DLD1 (cell line): ENCODE data around the gene XRN2.

ENCODE experiments used
- in situ Hi-C: cut with HindIII; loops from 2 replicates; pipeline ENCODE4 v1.10.0; 2017; ENCODE audit warnings: low sequenced_read_pairs

Gene XRN2

DNA sequence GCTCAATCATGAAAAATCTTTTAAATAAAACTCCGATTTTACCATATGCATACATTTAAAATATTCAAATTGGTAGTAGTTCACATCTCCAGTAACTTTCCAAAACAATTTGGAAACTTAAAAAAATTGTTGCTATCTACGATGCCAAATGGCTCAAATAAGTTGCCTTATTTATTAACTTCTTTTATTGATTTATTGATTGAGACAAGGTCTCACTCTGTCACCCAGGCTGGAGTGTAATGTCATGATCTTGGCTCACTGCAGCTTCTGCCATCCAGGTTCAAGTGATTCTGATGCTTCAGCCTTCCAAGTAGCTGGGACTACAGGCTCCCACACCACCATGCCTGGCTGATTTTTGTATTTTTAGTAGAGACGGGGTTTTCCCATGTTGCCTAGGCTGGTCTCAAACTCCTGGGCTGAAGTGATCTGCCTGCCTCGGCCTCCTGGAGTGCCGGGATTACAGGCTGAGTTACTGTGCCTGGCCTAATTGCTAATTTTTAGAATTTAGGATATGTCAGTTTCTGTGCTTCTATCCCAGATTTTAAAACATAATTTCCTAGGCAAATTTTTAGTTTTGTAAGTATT is 81.3 kb downstream of the XRN2 start:
- in situ Hi-C loops = no loop called here

DNA sequence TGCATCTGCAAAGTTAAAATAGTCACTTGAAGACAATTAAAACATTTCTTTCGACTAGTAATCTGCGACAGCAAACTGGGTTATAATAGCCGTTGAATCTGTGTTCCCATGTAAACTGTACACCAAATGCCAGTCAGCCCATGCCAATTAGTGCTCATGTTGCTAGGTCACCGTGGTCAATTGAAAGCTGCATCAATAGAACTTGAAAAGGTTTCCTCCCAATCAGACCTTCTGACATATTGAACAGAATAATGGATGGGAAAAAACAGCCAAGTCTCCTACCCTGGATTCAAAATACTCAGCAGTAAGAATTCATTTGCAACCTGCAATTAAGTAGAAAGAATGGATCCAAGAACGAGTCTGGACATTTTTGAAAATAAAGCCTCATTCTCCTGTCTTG is 83.0 kb downstream of the XRN2 start:
- in situ Hi-C loops = no loop called here

DNA sequence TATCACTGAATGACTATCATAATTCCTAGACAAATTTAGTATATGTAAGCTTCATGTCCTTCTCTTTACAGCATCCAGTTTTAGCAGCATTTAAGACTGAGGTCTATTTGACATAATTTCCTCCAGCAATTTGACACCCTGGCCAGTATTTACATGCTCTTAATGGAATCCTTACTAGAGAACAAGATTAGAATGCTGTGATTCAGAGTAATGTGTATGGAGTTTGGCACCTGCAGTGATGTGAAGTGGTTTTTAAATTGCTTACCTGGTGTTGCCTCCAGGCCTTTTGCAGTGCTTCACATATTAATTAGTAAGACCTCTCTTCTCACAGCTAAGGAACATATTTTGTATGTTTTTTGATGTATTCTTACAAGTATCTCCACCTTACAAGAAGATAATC is 84.4 kb downstream of the XRN2 start:
- in situ Hi-C loops = no loop called here

DNA sequence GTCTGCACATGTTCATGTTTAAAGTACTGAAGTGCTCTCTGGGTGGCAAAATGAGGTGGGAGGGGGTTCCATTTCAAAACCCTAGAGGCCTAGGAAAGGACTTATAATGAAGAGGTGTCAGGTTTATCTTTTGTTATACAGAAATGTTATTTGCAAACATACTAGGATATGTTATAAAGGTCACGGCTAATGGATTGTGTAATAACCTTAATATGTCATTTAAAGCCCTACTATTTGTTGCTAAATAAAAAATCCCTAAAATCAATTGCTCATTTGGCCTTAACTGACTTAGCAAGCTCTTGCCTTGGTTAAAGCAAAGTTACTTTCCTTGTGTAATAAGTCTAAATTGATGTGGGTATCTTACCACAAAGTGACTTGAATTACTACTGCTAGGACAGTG is 85.4 kb downstream of the XRN2 start:
- in situ Hi-C loops = no loop called here

DNA sequence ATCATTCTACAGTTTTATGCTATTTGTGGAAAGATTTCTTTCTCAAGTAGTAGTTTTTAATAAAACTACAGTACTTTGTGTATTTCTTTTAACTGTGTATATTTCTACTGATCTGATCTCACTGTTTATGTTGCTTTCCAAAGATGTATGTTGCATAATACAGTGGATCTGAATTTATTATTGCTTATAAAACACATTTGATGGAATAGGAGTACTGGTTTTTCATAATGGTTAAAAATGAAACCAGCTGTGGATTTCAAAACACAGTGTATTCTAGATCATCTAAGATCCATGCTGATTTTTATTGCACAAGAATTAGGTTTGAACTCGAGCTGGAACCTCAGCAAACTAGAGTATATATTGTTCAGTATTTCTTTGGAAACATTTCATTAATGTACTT is 86.2 kb downstream of the XRN2 start:
- in situ Hi-C loops = no loop called here

DNA sequence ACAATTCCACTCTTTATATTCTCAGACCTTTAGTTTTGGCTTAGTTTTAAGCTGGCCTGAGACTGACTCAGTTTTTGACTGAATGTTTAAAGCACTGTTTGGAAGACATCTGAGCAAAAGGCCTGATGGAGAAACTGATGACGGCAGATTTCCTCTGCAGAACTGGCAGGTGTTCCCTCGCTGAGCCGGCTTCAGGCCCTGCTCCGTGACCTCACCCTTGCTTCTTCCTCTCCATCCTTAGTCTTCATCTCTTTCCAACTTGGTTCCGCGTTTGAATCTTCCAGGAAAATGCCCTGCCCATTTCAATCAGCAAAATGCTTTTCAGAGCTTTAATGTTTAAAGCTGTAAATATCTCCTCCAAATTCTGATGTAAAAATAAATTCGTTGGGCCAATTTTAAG is 87.6 kb downstream of the XRN2 start:
- in situ Hi-C loops = no loop called here

DNA sequence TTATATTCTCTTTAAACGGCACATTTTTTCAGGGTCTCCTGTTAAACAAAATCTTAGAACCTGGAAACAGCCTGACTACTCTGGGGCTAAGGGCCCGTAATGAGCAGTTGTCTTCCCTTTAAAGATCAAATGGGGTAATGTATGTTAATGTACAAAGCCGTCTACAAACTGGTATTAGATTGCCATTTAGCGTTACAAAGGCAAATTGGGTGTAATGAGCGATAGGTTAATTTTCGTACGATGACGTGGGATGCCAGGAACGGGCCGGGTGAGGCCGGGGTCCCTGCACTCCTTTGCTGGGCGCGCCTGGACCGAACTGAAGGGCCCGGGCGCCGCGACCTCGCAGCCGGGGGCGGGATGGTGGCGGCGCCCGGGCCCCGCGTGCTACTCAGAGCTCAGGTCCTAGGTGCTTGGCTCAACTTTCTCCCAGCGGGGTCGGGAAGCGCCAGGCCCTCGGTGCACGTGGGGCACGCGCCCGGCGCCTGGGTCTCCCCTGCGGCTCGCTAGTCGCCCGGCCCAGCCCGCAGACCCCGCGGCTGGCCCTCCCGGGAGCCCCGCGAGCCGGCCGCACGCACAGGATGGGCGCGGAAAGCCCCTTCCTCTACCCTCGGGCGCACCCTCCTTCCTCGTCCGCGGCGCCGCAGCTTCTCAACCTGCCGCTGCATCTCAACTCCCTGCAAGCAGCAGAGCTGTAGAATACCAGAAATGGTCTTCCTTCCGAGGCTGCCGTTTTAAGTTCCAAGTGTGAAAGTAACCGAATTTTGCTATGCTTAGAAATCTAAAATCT is 88.2 kb downstream of the XRN2 start:
- in situ Hi-C loops = no loop called here

DNA sequence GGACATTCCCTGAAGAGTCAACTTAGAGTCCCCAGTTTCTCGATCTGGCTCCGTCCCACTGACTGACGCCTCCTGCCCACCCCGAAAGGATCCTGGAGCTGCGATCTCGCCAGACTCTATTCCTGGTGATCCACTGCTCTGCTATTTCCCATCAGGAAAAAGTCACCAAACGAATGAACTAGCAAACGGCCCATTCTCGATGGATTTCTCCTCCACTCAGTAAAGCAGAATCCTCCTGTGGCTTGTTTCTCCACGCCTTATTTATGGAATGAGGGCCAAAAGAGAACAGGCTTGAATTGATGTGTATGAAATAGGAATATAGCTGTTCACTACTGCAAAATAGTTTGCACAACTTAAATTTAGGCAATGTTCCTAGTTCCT is 88.8 kb downstream of the XRN2 start:
- in situ Hi-C loops = no loop called here

DNA sequence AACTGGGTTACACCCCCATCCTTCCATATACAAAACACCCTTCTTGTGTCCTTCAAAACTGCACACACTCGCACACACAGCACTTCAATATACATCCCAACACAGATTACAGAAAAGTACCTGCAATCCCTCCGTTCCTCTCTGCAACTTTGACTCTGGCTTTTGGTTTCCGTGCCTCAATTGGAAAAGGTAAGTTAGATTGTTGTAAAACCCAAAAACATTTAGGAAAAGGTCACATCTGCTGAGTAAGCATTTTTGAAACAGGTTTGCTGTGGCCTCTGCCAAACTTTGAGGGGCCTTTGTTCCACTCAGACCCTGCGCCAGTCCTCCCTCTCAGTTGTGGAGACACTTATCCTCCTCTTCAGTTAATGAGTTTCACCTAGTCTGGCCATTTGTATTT is 90.0 kb downstream of the XRN2 start:
- in situ Hi-C loops = no loop called here

DNA sequence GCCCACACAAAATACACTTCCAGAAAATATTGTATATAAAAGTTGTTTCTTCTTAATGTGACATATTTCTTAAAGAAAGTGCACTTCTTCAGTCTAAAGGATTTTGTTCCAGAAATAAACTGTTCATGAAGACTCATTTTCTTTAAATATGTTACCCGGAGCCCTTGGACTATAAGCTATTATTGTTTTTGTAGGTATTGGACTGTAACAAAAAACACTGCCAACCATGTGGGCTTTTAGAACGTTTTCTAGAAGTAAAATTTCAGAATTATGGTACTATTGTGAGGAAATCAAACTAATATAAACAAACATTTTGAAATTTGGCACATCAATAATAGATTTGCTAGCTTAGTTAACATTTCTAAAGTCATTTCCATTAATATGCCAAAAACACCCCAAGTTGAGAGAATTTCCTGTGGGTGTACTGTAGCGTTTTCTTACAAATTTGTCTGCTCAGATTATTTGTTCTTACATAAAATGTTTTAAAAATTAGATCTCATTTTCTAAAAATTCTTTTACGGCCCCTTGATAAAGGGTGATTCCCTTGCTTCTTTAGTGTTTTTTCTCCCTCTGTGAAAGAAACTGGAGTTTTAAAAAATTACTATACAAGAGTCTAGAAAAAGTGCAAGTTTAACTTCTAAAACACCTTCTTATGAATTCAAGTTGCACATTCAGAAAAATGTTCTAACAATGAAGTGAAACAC is 90.8 kb downstream of the XRN2 start:
- in situ Hi-C loops = no loop called here

DNA sequence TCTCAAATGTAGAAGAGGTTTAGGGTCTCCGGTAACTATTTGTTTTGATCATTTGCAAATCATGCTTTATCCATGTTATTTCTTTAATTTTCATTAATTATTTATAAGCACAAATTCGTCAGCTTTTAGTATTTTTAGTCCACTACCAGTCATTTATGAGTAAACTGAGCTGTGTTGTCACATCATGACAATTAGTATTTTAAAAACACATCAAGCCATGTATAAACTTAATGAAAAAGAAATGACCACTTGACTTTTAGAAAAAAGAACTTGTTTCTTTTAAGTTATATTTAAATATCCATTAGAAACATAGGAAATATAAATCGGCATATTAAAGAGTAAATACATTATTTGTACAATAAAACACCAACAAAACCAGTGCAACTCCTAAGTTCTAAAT is 91.4 kb downstream of the XRN2 start:
- in situ Hi-C loops = no loop called here

DNA sequence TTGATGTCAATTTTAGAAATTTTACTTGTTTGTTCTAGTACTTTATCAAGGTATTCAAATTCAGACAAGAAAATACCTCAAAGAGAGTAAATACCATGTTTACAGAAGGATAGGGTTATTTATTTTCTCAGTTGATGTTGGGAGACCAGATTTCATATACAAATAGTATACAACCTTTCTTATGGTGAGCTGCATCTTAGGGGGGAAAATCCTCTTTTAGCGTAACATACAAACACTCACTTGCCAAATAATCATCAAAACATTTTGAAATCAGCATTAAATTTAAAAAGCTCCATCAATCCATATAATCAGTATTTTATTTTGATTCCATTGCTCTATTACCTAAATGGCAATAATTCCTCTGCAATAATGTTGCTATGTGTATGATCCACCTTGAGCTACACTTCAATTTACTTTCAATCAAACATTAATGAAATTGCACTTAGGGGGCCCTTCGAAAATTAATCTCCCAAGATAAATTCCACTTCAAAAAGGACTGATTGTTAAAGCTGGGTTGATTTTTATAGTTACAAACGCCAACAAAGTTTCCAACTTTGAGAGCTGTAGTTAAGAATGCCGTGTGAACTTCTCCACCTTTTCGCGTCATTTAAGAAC is 92.0 kb downstream of the XRN2 start:
- in situ Hi-C loops = no loop called here

DNA sequence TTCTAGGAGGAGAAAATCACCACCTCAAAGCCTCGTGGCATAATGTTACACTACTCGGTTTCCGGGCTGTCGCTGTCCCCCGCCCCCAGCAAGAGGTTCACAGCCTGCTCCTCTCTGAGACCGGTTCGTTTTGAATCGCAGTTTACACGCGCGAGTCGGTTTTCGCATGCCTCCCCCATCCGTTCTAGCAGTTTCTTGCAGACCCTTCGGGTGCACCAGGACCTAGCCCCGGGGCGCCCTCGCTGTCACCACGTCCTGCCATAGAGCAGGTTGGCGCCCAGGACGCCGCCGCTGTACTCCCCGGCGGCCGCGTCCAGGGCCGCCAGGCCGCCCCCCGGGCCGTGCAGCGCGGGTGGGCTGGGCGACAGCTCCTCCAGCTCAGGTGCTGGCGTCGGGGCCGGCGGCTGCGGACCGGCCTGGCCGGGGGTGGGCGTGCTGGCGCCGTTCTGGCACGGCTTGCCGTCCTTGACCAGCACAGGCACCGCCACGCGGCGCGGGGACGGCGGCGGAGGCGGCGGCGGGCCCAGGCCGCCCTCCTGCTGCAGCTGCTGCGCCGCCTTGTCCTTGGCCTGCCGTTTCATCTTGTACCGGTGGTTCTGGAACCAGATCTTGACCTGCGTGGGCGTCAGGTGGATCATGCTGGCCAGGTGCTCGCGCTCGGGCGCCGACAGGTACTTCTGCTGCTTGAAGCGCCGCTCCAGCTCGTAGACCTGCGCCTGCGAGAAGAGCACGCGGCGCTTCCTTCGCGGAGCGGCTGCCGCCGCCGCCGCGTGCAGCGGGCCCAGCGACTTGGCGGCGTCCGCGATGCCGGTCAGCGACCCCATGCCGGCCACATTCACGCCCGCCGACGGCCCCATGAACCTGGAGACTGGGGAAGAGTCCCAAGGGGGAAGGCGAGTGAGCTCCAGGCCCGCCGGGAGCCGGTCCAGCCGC is 92.8 kb downstream of the XRN2 start:
- in situ Hi-C loops = no loop called here

DNA sequence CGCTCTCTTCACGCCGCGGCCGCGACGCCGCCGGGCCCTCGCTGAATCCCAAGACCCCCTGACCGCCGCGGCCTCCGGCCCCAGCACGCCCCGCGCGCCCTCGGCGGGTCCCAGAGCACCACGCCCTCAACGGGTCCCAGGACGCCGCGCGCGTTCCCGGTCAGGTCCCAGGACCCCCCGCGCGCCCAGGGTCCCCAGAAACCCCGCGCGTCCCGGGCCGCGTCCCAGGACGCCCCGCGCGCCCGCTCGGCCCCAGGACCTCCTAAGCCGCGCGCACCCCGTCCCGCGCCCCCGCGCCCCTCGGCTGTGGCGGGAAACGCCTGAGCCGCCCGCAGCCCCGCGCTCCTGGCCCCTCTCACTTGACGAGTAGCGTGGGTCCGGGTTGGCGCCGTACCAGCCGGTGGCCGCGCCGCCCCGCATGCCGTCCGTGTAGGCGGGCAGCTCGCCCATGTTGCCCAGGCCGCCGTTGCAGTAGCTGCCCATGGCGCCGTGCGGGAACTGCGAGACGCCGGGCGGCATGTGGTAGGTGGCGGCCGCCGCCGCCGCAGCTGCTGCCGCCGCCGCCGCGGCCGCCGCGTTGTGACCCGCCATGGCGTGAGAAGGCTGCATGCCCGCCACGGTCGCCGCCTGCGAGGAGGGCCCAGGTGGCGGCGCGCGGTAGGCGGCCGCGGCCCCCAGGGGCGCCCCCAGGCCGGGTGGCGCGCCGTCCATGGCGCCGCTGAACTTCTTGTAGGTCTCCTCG is 93.6 kb downstream of the XRN2 start:
- in situ Hi-C loops = no loop called here

DNA sequence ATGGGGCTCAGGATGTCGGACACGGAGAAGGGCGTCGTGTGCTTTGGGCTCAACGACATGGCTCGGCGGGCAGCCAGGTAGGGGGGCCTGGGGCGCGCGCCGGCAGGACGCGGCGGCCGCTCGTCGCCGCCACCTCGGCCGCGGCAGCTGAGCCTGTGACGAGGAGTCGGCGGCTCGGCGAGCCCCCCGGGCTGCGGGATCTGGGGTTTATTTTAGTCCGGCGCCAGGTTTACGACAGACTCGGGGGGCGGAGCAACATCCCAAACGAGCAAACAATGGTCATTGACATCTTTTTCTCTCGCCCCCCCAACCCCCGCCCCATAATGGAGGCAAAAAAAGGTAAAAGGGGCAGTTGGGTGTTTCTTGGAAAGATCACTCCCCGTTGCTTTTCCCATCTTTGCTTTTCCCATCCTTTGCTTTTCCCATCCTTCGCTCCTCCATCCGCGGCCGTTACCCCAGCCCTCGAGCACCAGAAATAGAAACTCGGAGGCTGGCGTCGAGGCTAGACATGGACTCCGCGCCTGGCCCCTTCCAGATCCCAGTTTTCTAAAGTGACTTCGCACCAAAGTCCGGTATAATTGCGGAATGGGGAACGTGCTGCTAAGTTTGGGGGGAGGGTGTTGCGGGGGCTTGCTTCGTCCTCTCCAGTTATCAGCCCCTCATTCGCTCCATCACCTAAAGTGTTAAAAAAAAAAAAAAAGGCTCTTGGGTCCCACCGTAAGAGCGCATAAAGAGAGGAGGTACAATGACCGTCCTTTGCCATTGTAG is 94.4 kb downstream of the XRN2 start, which contains the start of gene NKX2-4:
Gene NKX2-4, minus strand, starts transcription at position 186 of the 768 bp plus-strand sequence. Its CDS starts 127 bp downstream, at position 59.
- in situ Hi-C loops = no loop called here

DNA sequence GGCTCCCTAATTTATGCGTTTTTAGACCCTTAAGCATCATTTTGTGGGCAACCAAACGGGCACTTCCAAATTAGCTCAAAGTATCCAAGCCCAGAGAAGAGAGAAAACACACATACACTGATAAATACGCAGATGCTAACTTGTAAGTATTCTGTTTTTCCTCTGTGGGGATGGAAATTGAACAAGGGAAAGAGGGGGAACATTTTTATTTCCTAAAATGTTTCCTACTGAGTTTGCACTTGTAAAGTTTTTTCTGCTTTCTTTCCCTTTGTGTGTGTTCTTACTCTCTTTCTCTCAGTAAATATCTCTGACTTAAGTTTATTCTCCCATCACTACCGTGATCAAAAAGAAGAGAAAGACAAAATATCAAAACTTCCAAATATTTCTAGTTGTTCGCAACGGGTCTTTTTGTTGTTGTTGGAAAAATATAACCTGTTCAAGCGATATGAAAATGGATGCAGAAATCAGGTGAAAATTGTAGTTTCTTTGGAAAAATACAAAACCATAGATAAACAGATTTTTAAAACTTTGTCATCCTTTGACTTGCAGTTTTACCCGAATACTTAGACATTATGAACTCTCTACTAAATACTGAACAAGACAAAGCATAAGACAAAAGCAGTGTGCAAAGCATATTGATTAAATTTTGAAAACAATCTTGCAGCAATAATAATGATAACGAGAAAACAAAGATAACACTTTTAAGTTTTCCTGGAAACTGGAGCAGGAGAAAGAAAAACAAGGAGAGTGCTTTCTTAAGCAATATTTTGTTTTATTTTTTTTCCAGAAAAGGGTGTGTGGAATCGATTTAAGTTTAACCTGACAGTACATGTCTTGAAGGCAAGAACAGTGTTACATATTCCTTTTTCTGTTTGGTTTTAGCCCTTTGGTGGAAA is 95.2 kb downstream of the XRN2 start:
- in situ Hi-C loops = no loop called here

DNA sequence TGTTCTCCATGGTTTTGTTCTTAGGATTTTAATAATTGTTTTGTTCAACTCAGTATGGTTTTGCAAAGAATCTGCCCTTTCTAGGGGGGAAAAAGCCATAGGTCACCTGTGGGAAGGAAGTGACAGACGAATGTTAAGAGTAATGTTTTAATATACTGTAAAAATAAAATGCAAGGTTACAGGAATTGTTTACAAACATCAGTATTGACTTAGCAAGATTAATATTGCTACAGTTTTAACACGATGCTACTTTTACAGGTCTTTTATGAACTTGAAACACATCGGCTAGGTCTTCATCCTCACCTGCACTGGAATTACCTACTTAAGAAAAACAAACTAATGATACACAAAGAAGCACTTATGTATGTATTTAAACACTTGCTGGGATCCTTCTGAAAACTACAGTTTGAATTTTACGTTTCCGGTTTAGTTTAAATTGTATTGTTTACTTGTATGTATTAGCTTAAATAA is 95.9 kb downstream of the XRN2 start:
- in situ Hi-C loops = no loop called here

DNA sequence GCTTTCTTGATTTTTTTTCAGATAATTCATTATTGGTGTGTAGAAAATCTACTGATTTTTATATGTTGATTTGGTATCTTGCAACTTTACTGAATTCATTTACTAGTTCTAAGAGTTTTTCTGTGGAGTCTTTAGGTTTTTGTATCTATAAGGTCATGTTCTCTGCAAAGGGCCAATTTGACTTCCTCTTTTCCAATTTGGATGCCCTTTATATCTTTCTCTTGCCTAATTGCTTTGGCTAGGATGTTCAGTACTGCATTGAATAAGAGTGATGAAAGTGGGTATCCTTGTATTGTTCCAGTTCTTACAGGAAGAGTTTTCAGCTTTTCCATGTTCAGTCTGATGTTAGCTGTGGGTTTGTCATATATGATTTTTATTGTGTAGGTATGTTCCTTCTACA is 108.6 kb downstream of the XRN2 start:
- in situ Hi-C loops = no loop called here
